Left ventricle myocardium inferior (tissue), 1 donor: ENCODE data around the gene SH2D7. TPM values are rescaled to one million over a fixed set of nuclear protein-coding genes. Genes with fewer than 3 reads are reported as not detected.

Experiments used
- DNase-seq: peaks from one replicate; pipeline ENCODE4 v3.0.0-alpha.2; 2020
- H3K27ac ChIP-seq: fragments of 200-600 bp; replicated peaks from 2 replicates; pipeline ENCODE4 v1.8.0; 2021
- H3K27me3 ChIP-seq: fragments of 200-600 bp; 2 replicates; pipeline ENCODE4 v1.8.0; 2021; ENCODE audit warnings: low read depth
- H3K36me3 ChIP-seq: fragments of 200-600 bp; 2 replicates; pipeline ENCODE4 v1.8.0; 2021
- H3K4me1 ChIP-seq: fragments of 200-600 bp; 2 replicates; pipeline ENCODE4 v1.8.0; 2021
- H3K4me3 ChIP-seq: fragments of 200-600 bp; 2 replicates; pipeline ENCODE4 v1.8.0; 2021; ENCODE audit warnings: mild to moderate bottlenecking, moderate library complexity
- H3K9me3 ChIP-seq: fragments of 200-600 bp; replicated peaks from 2 replicates; pipeline ENCODE4 v1.8.0; 2021
- CTCF ChIP-seq: fragments of 200-600 bp; IDR thresholded peaks from 2 replicates; pipeline ENCODE4 v1.8.0; 2021; ENCODE audit warnings: antibody characterized with exemption, mild to moderate bottlenecking, borderline replicate concordance
- intact Hi-C: fragments of 100-400 bp; cut with micrococcal nuclease; formaldehyde crosslinking; loops from one replicate; pipeline ENCODE4 v1.11.0; 2022
- total RNA-seq: library from RNA; stranded (reverse); fragmentation: NEBNext Ultra II Directional; extraction: Animal tissue kit (Norgen Biotek cat#: 25700); gene quantifications from one replicate; pipeline ENCODE4 v1.2.1, GENCODE V29; 2021
- donor health status: DM: no; HTN: yes; CAD: no; lungs with severe emphysema.

The SH2D7 gene
- total RNA-seq, 1 donor from 2014 or later, result not detected

- no peaks in the 10 kb centered on the region for H3K9me3 ChIP-seq
- DNase-seq, result no peak
- no peaks in the 10 kb centered on the region for H3K27me3 ChIP-seq
- TF ChIP-seq CTCF, result no peak
- H3K36me3 ChIP-seq, result peaks cover 8% of the 10 kb centered on the region
- peak overlapping the region; percentile 51 for H3K27ac ChIP-seq
- peaks cover 84% of the 10 kb centered on the region for H3K4me1 ChIP-seq
- intact Hi-C loops, result no loop called here
- no peak overlapping the region for H3K4me3 ChIP-seq
These were observed 34.6 kb upstream of the SH2D7 start for GRCh38 chr15:78057803-78058202.

- H3K4me1 ChIP-seq, result peaks cover 83% of the 10 kb centered on the region
- DNase-seq, result no peak
- no peak overlapping the region for H3K27ac ChIP-seq
- H3K9me3 ChIP-seq, result no peaks in the 10 kb centered on the region
- H3K27me3 ChIP-seq, result no peaks in the 10 kb centered on the region
- H3K36me3 ChIP-seq, result peaks cover 3% of the 10 kb centered on the region
- TF ChIP-seq CTCF, result no peak
- H3K4me3 ChIP-seq, result no peak overlapping the region
- intact Hi-C loops, result no loop called here
These were observed 33.9 kb upstream of the SH2D7 start for GRCh38 chr15:78058401-78058935.

GRCh38 chr15:78059110-78059839 lies 33.1 kb upstream of the SH2D7 start:
- H3K4me1 ChIP-seq, result peaks cover 91% of the 10 kb centered on the region
- H3K27ac ChIP-seq, result no peak overlapping the region
- H3K4me3 ChIP-seq, result no peak overlapping the region
- DNase-seq, result no peak
- H3K36me3 ChIP-seq, result no peaks in the 10 kb centered on the region
- H3K9me3 ChIP-seq, result no peaks in the 10 kb centered on the region
- no peaks in the 10 kb centered on the region for H3K27me3 ChIP-seq
- intact Hi-C loops, result no loop called here
- no peak for TF ChIP-seq CTCF

- H3K9me3 ChIP-seq, result no peaks in the 10 kb centered on the region
- no peak overlapping the region for H3K4me3 ChIP-seq
- H3K4me1 ChIP-seq, result peaks cover 98% of the 10 kb centered on the region
- H3K27ac ChIP-seq, result no peak overlapping the region
- H3K27me3 ChIP-seq, result no peaks in the 10 kb centered on the region
- no peaks in the 10 kb centered on the region for H3K36me3 ChIP-seq
- intact Hi-C loops, result no loop called here
- no peak for TF ChIP-seq CTCF
- DNase-seq, result no peak
These were observed 32.1 kb upstream of the SH2D7 start for GRCh38 chr15:78060232-78060631.

GRCh38 chr15:78061963-78062427 lies 30.4 kb upstream of the SH2D7 start:
- H3K9me3 ChIP-seq, result no peaks in the 10 kb centered on the region
- intact Hi-C loops, result no loop called here
- H3K4me1 ChIP-seq, result peaks cover 98% of the 10 kb centered on the region
- peak overlapping the region; percentile 85 for H3K27ac ChIP-seq
- no peaks in the 10 kb centered on the region for H3K36me3 ChIP-seq
- peak overlapping the region; percentile 22 for H3K4me3 ChIP-seq
- no peaks in the 10 kb centered on the region for H3K27me3 ChIP-seq
- no peak for DNase-seq
- TF ChIP-seq CTCF, result no peak
